GM23248 (cell line): Measurements from ENCODE around the gene KDM7A.

ENCODE experiments used
- EZH2 ChIP-seq: fragments of 200-600 bp; sonication (generic); IDR thresholded peaks from 2 replicates; pipeline ENCODE4 v1.6.1; 2018; ENCODE audit warnings: antibody characterized with exemption, mild to moderate bottlenecking; ENCODE audit not compliant: insufficient read depth, poor library complexity, severe bottlenecking
- EZH2phosphoT487 ChIP-seq: fragments of 200-600 bp; sonication (generic); IDR thresholded peaks from 2 replicates; pipeline ENCODE4 v1.6.1; 2018; ENCODE audit warnings: antibody characterized with exemption, moderate library complexity, mild to moderate bottlenecking, low read depth; ENCODE audit not compliant: insufficient read depth

GRCh38 chr7:140041659-140042385 lies 135.0 kb downstream of the KDM7A start:
- TF ChIP-seq EZH2phosphoT487 (no peak), EZH2 (no peak)
